ENCODE results near the gene EPHB1. TPM values are rescaled to one million over a fixed set of nuclear protein-coding genes. Genes with fewer than 3 reads are reported as not detected.

EPHB1 gene
- total RNA-seq, 1 donor from 2014 or later: 0.53 TPM

DNA sequence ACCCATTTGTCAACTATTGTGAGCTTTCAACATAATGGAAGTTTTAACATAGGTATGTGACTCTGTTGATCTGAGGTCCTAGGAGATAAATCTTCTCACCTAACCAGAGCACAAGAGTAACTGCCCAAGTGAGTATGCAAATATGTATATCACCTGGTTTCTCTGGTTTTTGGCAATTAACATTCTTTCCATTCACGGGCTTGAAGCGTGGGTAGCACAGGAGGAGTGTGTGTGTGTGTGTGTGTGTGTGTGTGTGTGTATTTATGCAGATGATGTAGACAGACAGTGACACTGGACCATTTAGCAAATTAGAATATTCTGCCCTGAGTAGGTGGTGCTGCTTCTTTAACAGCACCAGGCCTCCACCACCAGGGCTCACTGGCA is 15.0 kb downstream of the EPHB1 start:
- DNase-seq (ENCODE audit: low spot score in 2 of 2): peak in 1 of 2 donors; percentile 0
- Histone ChIP-seq H3K36me3 (no peaks in the 10 kb centered on the region), H3K4me3 (no peak overlapping the region), H3K27ac (no peak overlapping the region), H3K4me1 (no peaks in the 10 kb centered on the region), H3K9me3 (no peaks in the 10 kb centered on the region), H3K27me3 (no peaks in the 10 kb centered on the region)
- intact Hi-C loops (cut with DNase I): no loop called here
- TF ChIP-seq, protein P1, sequence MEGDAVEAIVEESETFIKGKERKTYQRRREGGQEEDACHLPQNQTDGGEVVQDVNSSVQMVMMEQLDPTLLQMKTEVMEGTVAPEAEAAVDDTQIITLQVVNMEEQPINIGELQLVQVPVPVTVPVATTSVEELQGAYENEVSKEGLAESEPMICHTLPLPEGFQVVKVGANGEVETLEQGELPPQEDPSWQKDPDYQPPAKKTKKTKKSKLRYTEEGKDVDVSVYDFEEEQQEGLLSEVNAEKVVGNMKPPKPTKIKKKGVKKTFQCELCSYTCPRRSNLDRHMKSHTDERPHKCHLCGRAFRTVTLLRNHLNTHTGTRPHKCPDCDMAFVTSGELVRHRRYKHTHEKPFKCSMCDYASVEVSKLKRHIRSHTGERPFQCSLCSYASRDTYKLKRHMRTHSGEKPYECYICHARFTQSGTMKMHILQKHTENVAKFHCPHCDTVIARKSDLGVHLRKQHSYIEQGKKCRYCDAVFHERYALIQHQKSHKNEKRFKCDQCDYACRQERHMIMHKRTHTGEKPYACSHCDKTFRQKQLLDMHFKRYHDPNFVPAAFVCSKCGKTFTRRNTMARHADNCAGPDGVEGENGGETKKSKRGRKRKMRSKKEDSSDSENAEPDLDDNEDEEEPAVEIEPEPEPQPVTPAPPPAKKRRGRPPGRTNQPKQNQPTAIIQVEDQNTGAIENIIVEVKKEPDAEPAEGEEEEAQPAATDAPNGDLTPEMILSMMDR (IDR thresholded peaks at IDR 0.05): no peak

DNA sequence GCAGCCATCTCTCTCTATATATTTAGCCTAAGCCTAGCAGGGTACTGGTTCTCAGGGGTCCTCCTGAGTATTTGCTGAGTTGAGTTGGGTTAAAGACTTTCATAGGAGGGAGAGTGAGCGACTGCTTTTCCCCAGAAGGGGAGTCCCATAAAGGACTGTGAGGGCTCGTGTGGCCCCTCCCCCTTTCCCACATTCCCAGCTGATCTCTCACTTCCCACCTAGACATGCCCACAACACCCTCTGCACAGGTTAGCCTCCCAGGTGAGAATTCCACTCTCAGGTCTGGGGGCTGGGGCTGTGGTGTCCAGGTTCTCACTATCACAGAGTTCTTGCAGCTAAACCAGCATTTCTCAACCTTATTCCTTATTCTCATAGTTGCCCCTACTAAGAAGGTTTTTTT is 15.8 kb downstream of the EPHB1 start:
- no peaks in the 10 kb centered on the region for H3K9me3 ChIP-seq
- no peaks in the 10 kb centered on the region for H3K27me3 ChIP-seq
- intact Hi-C loops (cut with DNase I): no loop called here
- no peak overlapping the region for H3K27ac ChIP-seq
- no peak overlapping the region for H3K4me3 ChIP-seq
- peak in 1 of 2 donors; percentile 3 for DNase-seq (ENCODE audit: low spot score in 2 of 2)
- H3K4me1 ChIP-seq: no peaks in the 10 kb centered on the region
- TF ChIP-seq, protein P1 (IDR thresholded peaks at IDR 0.05): no peak
- H3K36me3 ChIP-seq: no peaks in the 10 kb centered on the region

DNA sequence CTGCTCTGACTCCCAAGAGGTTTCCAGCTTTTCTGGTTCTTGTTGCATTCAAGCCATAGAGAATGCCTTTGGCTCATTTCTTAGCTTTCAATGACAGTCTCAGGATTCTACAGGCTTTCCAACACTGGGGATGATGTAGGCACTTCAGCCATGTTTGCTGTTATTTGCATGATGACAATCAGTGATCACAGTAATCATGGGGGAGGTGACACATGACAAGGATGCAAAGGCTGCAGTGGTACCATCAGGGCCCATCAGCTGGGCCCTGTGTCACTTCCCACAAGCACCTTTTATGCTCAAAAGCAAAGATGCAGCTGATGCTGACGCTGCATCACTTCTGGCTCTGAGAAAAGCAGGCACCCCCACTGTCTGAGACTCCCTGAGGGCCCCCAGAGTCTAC is 18.6 kb downstream of the EPHB1 start:
- DNase-seq (ENCODE audit: low spot score in 2 of 2): peak in 1 of 2 donors; percentile 24
- intact Hi-C loops (cut with DNase I): no loop called here

DNA sequence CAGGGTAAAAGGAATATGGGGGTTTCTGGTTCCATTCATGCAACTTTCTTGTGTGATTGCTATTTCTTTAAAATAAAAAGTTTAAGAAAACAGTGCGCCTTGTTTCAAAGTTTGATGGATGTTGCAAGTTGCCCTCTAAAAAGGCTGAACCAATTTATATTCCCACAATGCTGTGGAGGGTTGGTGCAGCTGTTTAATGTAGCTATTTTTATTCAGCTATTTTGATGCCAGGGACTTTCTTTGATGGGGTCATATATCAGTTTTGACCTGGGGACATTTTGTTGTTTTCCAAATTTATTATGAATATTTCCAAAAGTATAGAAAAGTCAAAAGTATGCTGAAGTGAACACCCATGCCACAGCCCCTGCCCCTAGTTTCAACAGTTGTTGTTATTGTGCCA is 20.5 kb downstream of the EPHB1 start:
- Histone ChIP-seq H3K4me3 (no peak overlapping the region), H3K27ac (no peak overlapping the region), H3K36me3 (no peaks in the 10 kb centered on the region), H3K27me3 (no peaks in the 10 kb centered on the region), H3K9me3 (no peaks in the 10 kb centered on the region), H3K4me1 (no peaks in the 10 kb centered on the region)
- DNase-seq (ENCODE audit: low spot score in 2 of 2): no peak
- TF ChIP-seq, protein P1 (IDR thresholded peaks at IDR 0.05): no peak
- intact Hi-C loops (cut with DNase I): no loop called here

More for the DNA sequence above, 18.6 kb downstream of the EPHB1 start:
- Histone ChIP-seq H3K9me3 (no peaks in the 10 kb centered on the region), H3K4me1 (no peaks in the 10 kb centered on the region), H3K4me3 (no peak overlapping the region), H3K27me3 (no peaks in the 10 kb centered on the region), H3K27ac (no peak overlapping the region), H3K36me3 (no peaks in the 10 kb centered on the region)
- TF ChIP-seq, protein P1 (IDR thresholded peaks at IDR 0.05): no peak

DNA sequence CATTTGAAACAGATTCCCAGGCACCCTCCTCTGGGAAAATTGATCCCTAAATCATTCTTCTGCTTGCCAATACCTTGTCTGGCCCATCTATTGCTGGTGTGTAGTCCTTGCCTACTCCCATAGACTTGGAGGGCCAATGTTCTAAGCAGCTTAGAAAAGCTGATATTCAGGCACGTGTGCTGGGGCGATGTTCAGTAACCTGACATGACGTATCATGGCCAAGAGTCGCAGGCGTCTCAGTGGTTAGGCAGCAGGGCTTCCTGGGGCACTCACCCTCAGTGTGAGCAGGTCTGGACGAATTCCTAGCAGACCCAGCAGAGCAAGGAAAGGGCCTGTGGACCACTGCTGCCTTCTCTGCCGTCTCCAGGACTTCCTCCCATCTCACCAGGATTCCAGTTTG is 21.6 kb downstream of the EPHB1 start:
- DNase-seq (ENCODE audit: low spot score in 2 of 2): no peak
- TF ChIP-seq, protein P1 (IDR thresholded peaks at IDR 0.05): no peak
- no peaks in the 10 kb centered on the region for H3K36me3 ChIP-seq
- H3K9me3 ChIP-seq: no peaks in the 10 kb centered on the region
- H3K4me1 ChIP-seq: no peaks in the 10 kb centered on the region
- intact Hi-C loops (cut with DNase I): no loop called here
- no peak overlapping the region for H3K4me3 ChIP-seq
- H3K27ac ChIP-seq: no peak overlapping the region
- H3K27me3 ChIP-seq: no peaks in the 10 kb centered on the region

DNA sequence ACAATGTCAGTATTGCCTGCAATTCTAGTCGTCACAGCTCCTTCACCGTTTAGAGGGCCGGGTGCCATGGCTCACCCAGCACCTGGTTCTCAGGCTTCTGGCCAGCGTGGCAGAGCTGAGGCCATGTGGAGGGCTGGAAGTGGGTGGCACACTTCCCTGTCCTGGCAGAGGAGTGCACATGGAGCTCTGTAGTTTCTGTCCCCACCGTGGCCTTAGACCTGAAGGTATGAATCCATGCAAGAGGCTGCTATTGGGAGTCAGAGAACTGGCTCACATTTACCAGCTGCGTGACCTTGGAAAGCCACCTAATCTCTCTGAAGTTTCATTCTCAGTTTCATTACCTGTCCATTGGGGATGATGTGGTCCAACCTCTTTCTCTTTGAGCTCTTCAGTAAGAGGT is 22.2 kb downstream of the EPHB1 start:
- Histone ChIP-seq H3K4me1 (no peaks in the 10 kb centered on the region), H3K27ac (no peak overlapping the region), H3K9me3 (no peaks in the 10 kb centered on the region), H3K4me3 (no peak overlapping the region), H3K36me3 (no peaks in the 10 kb centered on the region), H3K27me3 (no peaks in the 10 kb centered on the region)
- TF ChIP-seq, protein P1 (IDR thresholded peaks at IDR 0.05): no peak
- intact Hi-C loops (cut with DNase I): no loop called here
- DNase-seq (ENCODE audit: low spot score in 2 of 2): no peak

Measured in ascending aorta (tissue), 2 donors.